Cardiac muscle cell (in vitro differentiated cells and primary cell): ENCODE measurements around the gene MAP3K2. TPM values are rescaled to one million over a fixed set of nuclear protein-coding genes. Genes with fewer than 3 reads are reported as not detected.
"Not testable (repeated sequence)": the region's sequence is repeated elsewhere in the genome, so short reads cannot be mapped to it uniquely, and the experiment has no call there.

Source experiments
- DNase-seq, 2 donors: peaks; one replicate each; pipeline versions ENCODE4 v3.0.0 to v3.0.0-alpha.2; 2010 to 2017; ENCODE audit warnings: low read depth in 1 of 2, low spot score in 1 of 2
- H3K27ac ChIP-seq: fragments of 200-600 bp; sonication (generic); 2 replicates; pipeline ENCODE4 v1.5.1; 2016
- H3K27me3 ChIP-seq: fragments of 200-600 bp; sonication (generic); 2 replicates; pipeline ENCODE4 v1.6.0; 2016; ENCODE audit warnings: control low read depth
- H3K36me3 ChIP-seq: fragments of 200-600 bp; sonication (generic); 2 replicates; pipeline ENCODE4 v1.5.1; 2016; ENCODE audit warnings: control low read depth
- H3K4me1 ChIP-seq: fragments of 200-600 bp; sonication (generic); 2 replicates; pipeline ENCODE4 v1.8.1; 2017; ENCODE audit warnings: low read depth, mild to moderate bottlenecking, mixed run types
- H3K4me3 ChIP-seq: fragments of 200-600 bp; sonication (generic); 2 replicates; pipeline ENCODE4 v1.5.1; 2016; ENCODE audit warnings: mild to moderate bottlenecking
- H3K9me3 ChIP-seq: fragments of 200-600 bp; sonication (generic); 2 replicates; pipeline ENCODE4 v1.5.1; 2017; ENCODE audit warnings: low read depth, mild to moderate bottlenecking, control low read depth
- CTCF ChIP-seq: IDR thresholded peaks from 2 replicates; pipeline ENCODE4 v1.5.1; 2012; ENCODE audit warnings: low read depth, mild to moderate bottlenecking, low read length
- polyA plus RNA-seq: library from polyadenylated mRNA; unstranded; fragments of >200 nt; fragmentation: Nextera tagmentation; extraction: Ambion mirVana; gene quantifications from 2 replicates; pipeline ENCODE4 v1.2.1, GENCODE V29; 2016
- total RNA-seq: library from RNA; depleted of rRNA; stranded (reverse); fragments of >200 nt; gene quantifications from 2 replicates; pipeline ENCODE4 v1.2.3, GENCODE V29; 2016

MAP3K2 gene
- total and polyA plus RNA-seq, 2 experiments from 2014 or later: 36.6 to 40.2 TPM

- no peak overlapping the region for H3K4me3 ChIP-seq
- peaks cover 8% of the 10 kb centered on the region for H3K4me1 ChIP-seq
- DNase-seq: no peak
- no peaks in the 10 kb centered on the region for H3K9me3 ChIP-seq
- no peaks in the 10 kb centered on the region for H3K36me3 ChIP-seq
- TF ChIP-seq CTCF: no peak
- H3K27me3 ChIP-seq: peaks cover 18% of the 10 kb centered on the region
- H3K27ac ChIP-seq: no peak overlapping the region
These were observed 27.1 kb upstream of the MAP3K2 start for GRCh38 chr2:127414638-127415592.

- Histone ChIP-seq H3K27ac (no peak overlapping the region), H3K9me3 (no peaks in the 10 kb centered on the region), H3K4me1 (peaks cover 8% of the 10 kb centered on the region), H3K27me3 (peaks cover 18% of the 10 kb centered on the region), H3K36me3 (no peaks in the 10 kb centered on the region), H3K4me3 (no peak overlapping the region)
- TF ChIP-seq CTCF: no peak
- peak in 1 of 2 donors; percentile 59 for DNase-seq
These were observed 26.2 kb upstream of the MAP3K2 start for GRCh38 chr2:127413782-127414637.

- H3K4me1 ChIP-seq: peaks cover 8% of the 10 kb centered on the region
- H3K4me3 ChIP-seq: no peak overlapping the region
- no peaks in the 10 kb centered on the region for H3K36me3 ChIP-seq
- no peak for TF ChIP-seq CTCF
- no peak for DNase-seq
- peaks cover 18% of the 10 kb centered on the region for H3K27me3 ChIP-seq
- H3K27ac ChIP-seq: no peak overlapping the region
- H3K9me3 ChIP-seq: no peaks in the 10 kb centered on the region
These were observed 25.4 kb upstream of the MAP3K2 start for GRCh38 chr2:127413200-127413599.

GRCh38 chr2:127411653-127412369 lies 24.0 kb upstream of the MAP3K2 start:
- no peak for TF ChIP-seq CTCF
- no peak overlapping the region for H3K4me3 ChIP-seq
- H3K36me3 ChIP-seq: no peaks in the 10 kb centered on the region
- no peak for DNase-seq
- H3K4me1 ChIP-seq: peaks cover 8% of the 10 kb centered on the region
- H3K27me3 ChIP-seq: peaks cover 9% of the 10 kb centered on the region
- no peaks in the 10 kb centered on the region for H3K9me3 ChIP-seq
- no peak overlapping the region for H3K27ac ChIP-seq

GRCh38 chr2:127410871-127411652 lies 23.3 kb upstream of the MAP3K2 start:
- peaks cover 8% of the 10 kb centered on the region for H3K4me1 ChIP-seq
- no peak overlapping the region for H3K4me3 ChIP-seq
- no peak overlapping the region for H3K27ac ChIP-seq
- TF ChIP-seq CTCF: no peak
- peaks cover 1% of the 10 kb centered on the region for H3K27me3 ChIP-seq
- DNase-seq: peak in 1 of 2 donors; percentile 65
- H3K9me3 ChIP-seq: no peaks in the 10 kb centered on the region
- no peaks in the 10 kb centered on the region for H3K36me3 ChIP-seq

- not testable (repeated sequence) for DNase-seq, H3K36me3 ChIP-seq
These were observed 21.9 kb upstream of the MAP3K2 start for GRCh38 chr2:127409716-127410115.

More at GRCh38 chr2:127409716-127410115, 21.9 kb upstream of the MAP3K2 start:
- not testable (repeated sequence) for H3K27ac ChIP-seq, H3K4me1 ChIP-seq, H3K9me3 ChIP-seq, H3K27me3 ChIP-seq, H3K4me3 ChIP-seq
